GM12873 (cell line): ENCODE measurements around the gene MSL3B.

Experiments used
- CTCF ChIP-seq: IDR thresholded peaks from 2 replicates; pipeline ENCODE4 v1.5.1; 2012; ENCODE audit warnings: low read depth, mild to moderate bottlenecking, moderate library complexity, low read length, control low read depth; ENCODE audit not compliant: insufficient read depth; ENCODE audit errors: missing control alignments

MSL3B gene

GRCh38 chr2:233815861-233816260, 52.3 kb downstream of the MSL3B start:
- TF ChIP-seq CTCF = no peak
